HepG2 (cell line): ENCODE results near the gene KIF13A.

ENCODE experiments used
- CBX1 ChIP-seq: IDR thresholded peaks from one replicate; pipeline ENCODE4 v1.6.1; 2016; ENCODE audit warnings: antibody characterized with exemption, low read depth
- FOSL2 ChIP-seq: sonication (generic); formaldehyde crosslinking; IDR thresholded peaks from 2 replicates; pipeline ENCODE4 v1.4.0; 2020; ENCODE audit warnings: missing genetic modification reagents
- KMT2B ChIP-seq: IDR thresholded peaks from 2 replicates; pipeline ENCODE4 v1.6.1; 2016; ENCODE audit warnings: missing genetic modification reagents, missing compliant biosample characterization
- NFE2L1 ChIP-seq: sonication (generic); formaldehyde crosslinking; IDR thresholded peaks from 2 replicates; pipeline ENCODE4 v1.4.0; 2020; ENCODE audit warnings: missing genetic modification reagents, mild to moderate bottlenecking, borderline replicate concordance
- NONO ChIP-seq, 2 experiments: fragments of 450-650 bp in 1 of 2; sonication (generic) in 1 of 2; formaldehyde crosslinking in 1 of 2; IDR thresholded peaks in 1 of 2; conservative IDR thresholded peaks in 1 of 2; 2 replicates each; pipeline versions ENCODE4 v1.6.1 to v1.8.0; 2017 to 2022; ENCODE audit warnings: mild to moderate bottlenecking in 1 of 2, missing genetic modification reagents in 1 of 2, moderate library complexity in 1 of 2
- POLR2A ChIP-seq, 2 experiments: IDR thresholded peaks; 2 replicates each; pipeline ENCODE4 v1.6.1; 2011; ENCODE audit warnings: low read depth in 2 of 2, low read length in 2 of 2, mild to moderate bottlenecking in 1 of 2, moderate library complexity in 1 of 2; ENCODE audit not compliant: insufficient read depth in 1 of 2
- ZC3H4 ChIP-seq: sonication (generic); formaldehyde crosslinking; IDR thresholded peaks from 2 replicates; pipeline ENCODE4 v1.4.0; 2020; ENCODE audit warnings: missing genetic modification reagents, borderline replicate concordance
- ZNF704 ChIP-seq: sonication (generic); formaldehyde crosslinking; IDR thresholded peaks from 2 replicates; pipeline ENCODE4 v1.8.1; 2023; ENCODE audit warnings: mild to moderate bottlenecking, inconsistent platforms, moderate library complexity, missing genetic modification reagents, borderline replicate concordance
- ZNF816 ChIP-seq: sonication (generic); formaldehyde crosslinking; IDR thresholded peaks from 2 replicates; pipeline ENCODE4 v1.8.0; 2022; ENCODE audit warnings: missing genetic modification reagents, mild to moderate bottlenecking, borderline replicate concordance
- TF ChIP-seq, protein P1 (sequence below): sonication (generic); formaldehyde crosslinking; IDR thresholded peaks from 2 replicates; pipeline ENCODE4 v1.5.0; 2020; ENCODE audit warnings: missing genetic modification reagents
- TF ChIP-seq, protein P2 (sequence below): sonication (generic); formaldehyde crosslinking; conservative IDR thresholded peaks from 2 replicates; pipeline ENCODE4 v1.4.0; 2020; ENCODE audit warnings: missing genetic modification reagents
- TF ChIP-seq, protein P3 (sequence below), 2 experiments: sonication (generic) in 1 of 2; formaldehyde crosslinking in 1 of 2; IDR thresholded peaks; 2 replicates each; pipeline versions ENCODE4 v1.5.1 to v1.6.1; 2011 to 2020; ENCODE audit warnings: borderline replicate concordance in 1 of 2, low read depth in 1 of 2, low read length in 1 of 2, mild to moderate bottlenecking in 1 of 2, missing genetic modification reagents in 1 of 2, moderate library complexity in 1 of 2
- TF ChIP-seq, protein P4 (sequence below): sonication (generic); formaldehyde crosslinking; IDR thresholded peaks from 2 replicates; pipeline ENCODE4 v1.5.0; 2020; ENCODE audit warnings: mild to moderate bottlenecking, missing genetic modification reagents, moderate library complexity

- TF ChIP-seq, protein P1, sequence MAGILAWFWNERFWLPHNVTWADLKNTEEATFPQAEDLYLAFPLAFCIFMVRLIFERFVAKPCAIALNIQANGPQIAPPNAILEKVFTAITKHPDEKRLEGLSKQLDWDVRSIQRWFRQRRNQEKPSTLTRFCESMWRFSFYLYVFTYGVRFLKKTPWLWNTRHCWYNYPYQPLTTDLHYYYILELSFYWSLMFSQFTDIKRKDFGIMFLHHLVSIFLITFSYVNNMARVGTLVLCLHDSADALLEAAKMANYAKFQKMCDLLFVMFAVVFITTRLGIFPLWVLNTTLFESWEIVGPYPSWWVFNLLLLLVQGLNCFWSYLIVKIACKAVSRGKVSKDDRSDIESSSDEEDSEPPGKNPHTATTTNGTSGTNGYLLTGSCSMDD (CRISPR knock-in tag) = no peak
- TF ChIP-seq, protein P2, sequence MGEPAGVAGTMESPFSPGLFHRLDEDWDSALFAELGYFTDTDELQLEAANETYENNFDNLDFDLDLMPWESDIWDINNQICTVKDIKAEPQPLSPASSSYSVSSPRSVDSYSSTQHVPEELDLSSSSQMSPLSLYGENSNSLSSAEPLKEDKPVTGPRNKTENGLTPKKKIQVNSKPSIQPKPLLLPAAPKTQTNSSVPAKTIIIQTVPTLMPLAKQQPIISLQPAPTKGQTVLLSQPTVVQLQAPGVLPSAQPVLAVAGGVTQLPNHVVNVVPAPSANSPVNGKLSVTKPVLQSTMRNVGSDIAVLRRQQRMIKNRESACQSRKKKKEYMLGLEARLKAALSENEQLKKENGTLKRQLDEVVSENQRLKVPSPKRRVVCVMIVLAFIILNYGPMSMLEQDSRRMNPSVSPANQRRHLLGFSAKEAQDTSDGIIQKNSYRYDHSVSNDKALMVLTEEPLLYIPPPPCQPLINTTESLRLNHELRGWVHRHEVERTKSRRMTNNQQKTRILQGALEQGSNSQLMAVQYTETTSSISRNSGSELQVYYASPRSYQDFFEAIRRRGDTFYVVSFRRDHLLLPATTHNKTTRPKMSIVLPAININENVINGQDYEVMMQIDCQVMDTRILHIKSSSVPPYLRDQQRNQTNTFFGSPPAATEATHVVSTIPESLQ = no peak
- TF ChIP-seq, protein P3, sequence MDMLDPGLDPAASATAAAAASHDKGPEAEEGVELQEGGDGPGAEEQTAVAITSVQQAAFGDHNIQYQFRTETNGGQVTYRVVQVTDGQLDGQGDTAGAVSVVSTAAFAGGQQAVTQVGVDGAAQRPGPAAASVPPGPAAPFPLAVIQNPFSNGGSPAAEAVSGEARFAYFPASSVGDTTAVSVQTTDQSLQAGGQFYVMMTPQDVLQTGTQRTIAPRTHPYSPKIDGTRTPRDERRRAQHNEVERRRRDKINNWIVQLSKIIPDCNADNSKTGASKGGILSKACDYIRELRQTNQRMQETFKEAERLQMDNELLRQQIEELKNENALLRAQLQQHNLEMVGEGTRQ (IDR thresholded peaks at IDR 0.05; ENCODE audit: low read depth, low read length) = no peak
- TF ChIP-seq, protein P3 (CRISPR knock-in tag; IDR thresholded peaks at IDR 0.05; ENCODE audit: borderline replicate concordance) = no peak
- TF ChIP-seq NONO (IDR thresholded peaks at IDR 0.05) (no peak), NONO (CRISPR knock-in tag; conservative IDR thresholded peaks at IDR 0.05) (no peak), POLR2A (IDR thresholded peaks at IDR 0.05; ENCODE audit: insufficient read depth in 1 of 2, low read depth in 2 of 2, low read length in 2 of 2) (no peak), ZNF816 (CRISPR knock-in tag) (no peak), NFE2L1 (CRISPR knock-in tag) (no peak), CBX1 (no peak), KMT2B (no peak), ZNF704 (no peak), FOSL2 (CRISPR knock-in tag) (no peak), ZC3H4 (CRISPR knock-in tag) (no peak)
- TF ChIP-seq, protein P4, sequence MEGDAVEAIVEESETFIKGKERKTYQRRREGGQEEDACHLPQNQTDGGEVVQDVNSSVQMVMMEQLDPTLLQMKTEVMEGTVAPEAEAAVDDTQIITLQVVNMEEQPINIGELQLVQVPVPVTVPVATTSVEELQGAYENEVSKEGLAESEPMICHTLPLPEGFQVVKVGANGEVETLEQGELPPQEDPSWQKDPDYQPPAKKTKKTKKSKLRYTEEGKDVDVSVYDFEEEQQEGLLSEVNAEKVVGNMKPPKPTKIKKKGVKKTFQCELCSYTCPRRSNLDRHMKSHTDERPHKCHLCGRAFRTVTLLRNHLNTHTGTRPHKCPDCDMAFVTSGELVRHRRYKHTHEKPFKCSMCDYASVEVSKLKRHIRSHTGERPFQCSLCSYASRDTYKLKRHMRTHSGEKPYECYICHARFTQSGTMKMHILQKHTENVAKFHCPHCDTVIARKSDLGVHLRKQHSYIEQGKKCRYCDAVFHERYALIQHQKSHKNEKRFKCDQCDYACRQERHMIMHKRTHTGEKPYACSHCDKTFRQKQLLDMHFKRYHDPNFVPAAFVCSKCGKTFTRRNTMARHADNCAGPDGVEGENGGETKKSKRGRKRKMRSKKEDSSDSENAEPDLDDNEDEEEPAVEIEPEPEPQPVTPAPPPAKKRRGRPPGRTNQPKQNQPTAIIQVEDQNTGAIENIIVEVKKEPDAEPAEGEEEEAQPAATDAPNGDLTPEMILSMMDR (CRISPR knock-in tag) = no peak
These were observed 175.1 kb downstream of the KIF13A start for GRCh38 chr6:17812311-17812710.
